Activated CD8-positive, alpha-beta memory T cell treated with anti-CD3 and anti-CD28 coated beads for 4 hours (primary cell): ENCODE measurements around the gene SLC29A3.
A peak's percentile ranks its signal among the peaks of the same experiment; 100 is the strongest.

ENCODE experiments used
- DNase-seq, 2 donors: peaks; one replicate each; pipeline ENCODE4 v3.0.0-alpha.2; 2020; ENCODE audit warnings: low read depth in 2 of 2

The SLC29A3 gene

DNA sequence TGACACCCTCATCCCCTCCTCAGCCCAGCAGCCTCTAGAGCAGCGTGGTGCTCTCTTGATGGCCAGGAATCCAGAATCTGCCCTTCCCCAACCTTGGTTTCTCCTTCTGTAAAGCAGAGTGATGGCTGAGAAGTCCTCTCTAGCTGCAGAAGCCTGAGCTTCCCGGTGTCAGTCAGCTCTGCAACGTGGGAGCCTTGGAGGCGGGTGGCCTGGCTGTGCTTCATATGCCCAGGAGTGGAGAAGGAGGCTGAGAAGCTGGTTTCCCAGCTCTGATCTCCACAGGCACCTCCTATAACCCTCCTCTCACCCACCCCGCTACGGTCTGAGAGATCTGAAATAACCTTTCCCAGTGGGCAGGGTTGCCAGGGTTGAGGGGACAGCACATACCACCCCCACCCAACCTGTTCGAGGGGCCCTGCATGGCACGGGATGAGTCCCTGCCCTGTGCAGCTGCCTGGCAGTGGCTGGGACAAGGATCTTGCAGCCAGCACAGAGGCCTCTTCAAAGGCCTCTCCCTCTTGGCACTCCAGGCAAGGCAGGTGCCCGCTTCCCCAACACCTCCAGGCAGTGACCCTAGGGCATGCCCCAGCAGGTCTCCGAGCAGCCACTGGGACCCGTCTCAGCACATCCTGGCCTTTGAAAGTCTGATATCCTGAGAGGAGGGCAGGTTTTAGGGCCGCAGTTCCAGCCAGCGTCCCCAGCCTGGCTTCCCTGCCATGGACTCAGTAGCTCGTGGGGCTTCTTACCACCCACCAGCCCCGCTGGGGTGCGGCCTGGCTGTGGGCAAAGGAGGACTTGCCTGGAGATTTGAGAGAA is 18.3 kb upstream of the SLC29A3 start:
- DNase-seq, result no peak

DNA sequence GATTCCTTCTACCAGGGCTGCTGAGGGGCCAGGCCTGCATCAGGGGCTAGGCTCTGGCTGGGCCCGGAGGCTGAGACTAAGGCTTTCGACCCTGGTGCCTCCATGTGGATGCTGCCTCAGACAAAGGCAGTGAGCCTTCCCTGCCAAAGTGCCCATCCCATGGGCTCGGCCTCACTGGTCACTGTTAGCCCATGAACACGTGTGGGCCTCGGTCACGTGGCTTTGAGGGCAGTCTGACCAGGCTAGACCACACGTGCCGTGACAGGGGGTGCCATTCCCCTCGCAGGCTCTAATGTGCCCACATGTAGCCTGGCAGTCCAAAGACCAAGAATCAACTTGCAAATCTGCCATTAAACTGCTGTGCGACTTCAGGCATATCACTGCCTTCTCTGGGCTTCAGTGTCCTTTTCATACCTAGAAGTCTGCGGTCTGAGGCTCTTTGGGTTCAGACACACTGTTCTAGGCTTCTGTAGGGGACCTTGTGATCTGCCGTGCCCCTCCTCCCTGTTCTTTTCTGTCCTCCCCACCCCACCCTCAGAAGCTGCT is 17.6 kb upstream of the SLC29A3 start:
- DNase-seq, result no peak

DNA sequence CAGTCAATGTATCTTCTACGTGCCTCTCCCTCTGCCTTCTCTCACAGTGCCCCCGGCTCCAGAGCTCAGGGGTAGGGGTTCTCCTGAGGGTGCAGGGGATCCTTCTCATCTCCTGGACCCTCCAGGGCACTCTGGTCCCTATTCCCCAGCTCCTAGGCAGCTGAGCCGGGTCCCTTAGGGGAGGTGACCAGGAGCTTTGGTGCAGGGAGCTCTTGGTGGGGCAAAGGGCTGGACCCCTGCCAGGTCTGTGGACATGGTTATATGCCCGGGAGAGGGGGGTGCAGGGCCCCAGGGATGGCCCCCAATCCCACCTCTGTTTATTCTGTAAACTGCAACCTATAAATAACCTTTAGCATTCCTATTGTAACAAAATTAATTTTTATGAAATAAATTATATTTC is 16.6 kb upstream of the SLC29A3 start:
- no peak for DNase-seq

DNA sequence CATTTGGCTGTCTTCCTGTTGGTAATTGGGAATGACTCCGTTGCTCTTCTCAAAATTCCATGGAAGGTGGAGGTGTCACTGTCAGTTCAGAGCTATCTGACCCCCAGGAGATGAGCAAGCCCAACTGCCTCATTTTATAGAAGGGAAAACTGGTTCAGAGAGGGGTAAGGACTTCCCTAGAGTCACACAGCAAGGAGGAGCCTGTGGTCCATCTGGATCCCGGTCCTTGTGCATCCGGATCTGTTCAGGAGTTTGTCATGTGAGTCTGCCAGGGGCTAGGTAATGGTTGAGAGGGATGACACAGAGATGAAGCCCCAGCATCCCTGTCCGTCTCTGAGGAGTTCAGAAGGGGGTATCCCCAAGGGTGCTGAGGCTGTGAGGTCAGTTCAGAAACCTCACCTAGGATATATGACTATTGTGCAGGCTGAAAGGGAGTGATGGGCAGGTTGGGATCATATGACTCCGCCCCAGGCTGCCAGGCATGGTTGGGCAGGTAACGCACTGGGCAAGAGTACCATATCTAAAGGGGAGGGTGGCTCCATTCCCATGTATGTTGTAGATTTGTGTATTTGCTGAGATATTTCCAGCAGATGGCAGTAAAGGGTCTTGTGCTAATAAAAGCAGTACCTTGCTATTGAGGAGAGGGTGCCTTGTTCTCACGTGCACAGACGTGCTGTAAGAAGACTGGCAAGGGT is 16.0 kb upstream of the SLC29A3 start:
- no peak for DNase-seq

DNA sequence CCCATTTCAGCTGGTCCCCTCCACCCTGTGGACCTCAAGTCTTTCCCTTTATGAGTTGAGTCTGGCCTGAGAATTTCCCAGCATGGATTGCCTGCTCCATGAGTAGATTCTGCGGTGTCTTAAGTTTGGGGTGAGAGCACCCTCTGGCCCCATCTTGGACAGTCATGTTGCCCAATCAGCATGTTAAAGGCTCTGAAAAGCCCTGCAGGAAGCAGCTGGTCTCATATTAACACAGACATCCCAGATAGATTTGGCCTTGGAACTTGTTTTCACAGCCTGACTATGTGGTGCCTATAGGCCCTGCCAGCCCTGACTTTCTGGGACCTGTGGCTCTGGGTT is 15.5 kb upstream of the SLC29A3 start:
- no peak for DNase-seq

DNA sequence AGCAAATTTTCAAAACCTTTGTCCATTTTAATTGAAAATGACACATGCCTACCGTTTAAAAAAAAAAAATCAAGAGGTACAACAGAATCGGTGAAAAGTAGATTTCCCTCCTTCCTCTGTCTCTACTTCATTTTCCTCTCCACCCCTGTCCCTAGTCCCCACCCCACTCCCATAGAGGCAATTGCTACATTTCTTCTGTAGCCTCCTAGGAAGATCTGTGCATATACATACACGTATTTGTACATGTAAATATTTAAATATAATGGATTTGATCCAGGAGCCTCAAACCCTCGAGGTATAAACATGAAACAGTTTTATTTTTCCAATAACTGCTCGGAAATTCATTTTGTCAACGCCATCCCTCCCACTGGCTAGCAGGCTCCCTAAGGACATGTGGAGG is 14.1 kb upstream of the SLC29A3 start:
- no peak for DNase-seq

DNA sequence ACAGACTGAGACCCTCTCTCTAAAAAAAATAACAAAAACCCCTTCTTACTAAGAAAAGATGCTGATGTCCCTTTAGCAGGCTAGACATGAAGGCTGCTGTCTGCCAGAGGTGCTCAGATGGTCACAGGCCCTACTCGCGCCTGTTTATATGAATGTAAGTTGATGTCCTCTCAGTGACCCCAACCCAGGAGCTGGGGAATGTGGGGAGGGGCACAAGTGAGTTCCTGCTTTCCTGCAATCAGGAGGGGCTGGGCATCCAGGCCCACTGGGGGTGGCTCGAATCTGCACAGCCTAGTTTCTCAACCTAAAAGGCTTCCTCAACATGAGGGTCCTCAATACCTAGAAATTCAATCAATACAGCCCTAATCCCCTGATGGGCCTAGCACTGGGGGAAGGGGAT is 12.1 kb upstream of the SLC29A3 start:
- no peak for DNase-seq

DNA sequence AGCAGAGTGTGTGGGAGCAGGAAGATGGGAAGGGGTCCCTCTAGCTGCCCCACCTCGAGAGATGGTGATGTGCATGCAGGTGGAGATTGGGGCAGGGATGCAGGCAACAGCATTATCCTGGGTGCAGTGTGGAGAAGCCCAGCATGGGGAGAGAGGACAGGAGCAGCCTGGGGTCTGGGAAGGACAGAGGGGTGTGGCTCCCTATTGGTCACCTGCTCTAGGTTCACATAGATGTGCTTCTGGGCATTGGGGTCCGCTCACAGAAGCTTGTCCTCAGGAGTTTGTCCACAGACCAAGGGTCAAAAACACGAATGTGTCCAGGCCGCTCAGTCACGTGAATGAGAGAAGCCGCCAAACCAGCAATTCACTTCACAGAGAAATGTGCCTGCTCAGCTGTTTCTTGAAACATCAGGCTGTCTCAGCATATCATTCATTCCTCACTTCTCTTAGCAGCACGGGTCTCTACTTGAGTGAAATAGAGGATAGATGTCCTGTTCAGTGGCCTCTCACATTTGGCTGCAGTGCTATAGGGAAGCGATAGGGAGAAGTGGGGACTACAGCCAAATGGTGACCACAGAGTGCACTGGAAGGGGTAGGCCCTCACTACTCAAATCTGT is 11.5 kb upstream of the SLC29A3 start:
- no peak for DNase-seq

DNA sequence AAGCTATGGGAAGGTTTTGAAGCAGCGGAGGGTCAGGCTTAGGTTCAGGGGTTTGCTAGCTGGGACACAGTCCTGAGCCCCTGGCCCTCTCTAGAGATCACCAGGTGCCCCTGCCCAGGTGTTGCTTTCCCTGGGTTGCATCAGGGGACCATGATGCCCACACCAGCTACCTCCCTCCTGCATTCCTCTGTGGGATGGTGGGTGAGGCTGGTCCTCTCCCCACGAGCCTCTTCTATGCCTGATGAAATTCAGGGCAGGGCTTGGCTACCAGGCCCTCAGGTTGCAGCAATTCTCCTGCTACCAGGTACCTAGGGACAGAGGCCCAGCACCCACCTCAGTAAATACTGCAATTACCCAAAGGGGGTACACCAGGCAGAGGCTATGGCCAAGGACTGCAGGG is 10.8 kb upstream of the SLC29A3 start:
- DNase-seq, result no peak

DNA sequence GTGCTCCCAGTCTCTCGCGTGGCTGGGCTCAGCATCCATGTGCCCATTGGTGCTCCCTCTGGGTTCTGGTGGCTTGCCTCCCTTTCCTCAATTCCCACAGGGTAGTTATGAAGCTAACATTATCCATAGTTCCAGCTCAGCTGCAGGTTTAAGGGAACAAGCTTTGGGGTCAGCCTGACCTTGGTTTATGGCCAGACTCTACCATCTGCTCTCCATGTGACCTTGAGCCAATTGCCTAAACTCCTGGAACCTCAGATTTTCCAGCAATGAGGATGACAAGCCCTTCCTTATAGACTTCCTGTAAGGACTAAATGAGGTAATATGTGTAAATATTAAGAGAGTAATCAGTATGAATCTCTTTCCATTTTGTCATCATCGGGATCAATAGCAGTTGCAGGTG is 10.1 kb upstream of the SLC29A3 start:
- no peak for DNase-seq

DNA sequence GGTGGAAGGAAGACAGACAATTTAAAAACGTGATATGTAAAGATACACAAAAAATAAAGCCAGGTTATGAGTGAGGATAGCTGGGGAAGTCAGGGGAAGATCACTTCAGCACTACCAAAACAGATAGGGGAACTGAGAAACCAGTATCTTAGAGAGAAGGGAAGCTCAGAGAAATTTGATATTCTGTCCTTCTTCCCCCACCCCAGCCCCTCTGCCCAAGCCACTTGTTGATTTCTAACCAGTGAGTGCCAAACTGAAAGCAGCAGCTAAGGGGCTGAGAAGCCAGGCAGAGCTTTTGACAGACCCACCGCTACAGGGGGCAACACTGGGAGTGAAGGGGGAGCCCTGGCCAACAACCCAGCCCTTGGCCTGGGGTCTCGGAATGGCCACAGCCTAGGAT is 9.1 kb upstream of the SLC29A3 start:
- no peak for DNase-seq

DNA sequence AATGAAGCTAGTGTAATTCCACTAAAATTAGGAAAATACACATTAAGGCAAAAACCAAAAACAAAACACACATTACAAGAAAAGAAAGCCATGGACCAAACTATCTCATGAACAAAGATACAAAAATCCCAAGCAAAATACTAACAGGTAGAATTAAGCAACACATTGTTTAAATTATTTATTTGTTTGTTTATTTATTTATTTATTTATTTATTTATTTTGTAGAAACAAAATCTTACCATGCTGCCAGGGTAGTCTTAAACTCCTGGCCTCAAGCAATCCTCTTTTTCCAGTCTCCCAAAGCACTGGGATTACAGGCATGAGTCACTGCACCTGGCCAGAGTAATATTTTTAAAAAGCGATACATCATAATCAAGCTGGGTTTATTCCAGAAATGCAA is 6.8 kb upstream of the SLC29A3 start:
- DNase-seq, result no peak

DNA sequence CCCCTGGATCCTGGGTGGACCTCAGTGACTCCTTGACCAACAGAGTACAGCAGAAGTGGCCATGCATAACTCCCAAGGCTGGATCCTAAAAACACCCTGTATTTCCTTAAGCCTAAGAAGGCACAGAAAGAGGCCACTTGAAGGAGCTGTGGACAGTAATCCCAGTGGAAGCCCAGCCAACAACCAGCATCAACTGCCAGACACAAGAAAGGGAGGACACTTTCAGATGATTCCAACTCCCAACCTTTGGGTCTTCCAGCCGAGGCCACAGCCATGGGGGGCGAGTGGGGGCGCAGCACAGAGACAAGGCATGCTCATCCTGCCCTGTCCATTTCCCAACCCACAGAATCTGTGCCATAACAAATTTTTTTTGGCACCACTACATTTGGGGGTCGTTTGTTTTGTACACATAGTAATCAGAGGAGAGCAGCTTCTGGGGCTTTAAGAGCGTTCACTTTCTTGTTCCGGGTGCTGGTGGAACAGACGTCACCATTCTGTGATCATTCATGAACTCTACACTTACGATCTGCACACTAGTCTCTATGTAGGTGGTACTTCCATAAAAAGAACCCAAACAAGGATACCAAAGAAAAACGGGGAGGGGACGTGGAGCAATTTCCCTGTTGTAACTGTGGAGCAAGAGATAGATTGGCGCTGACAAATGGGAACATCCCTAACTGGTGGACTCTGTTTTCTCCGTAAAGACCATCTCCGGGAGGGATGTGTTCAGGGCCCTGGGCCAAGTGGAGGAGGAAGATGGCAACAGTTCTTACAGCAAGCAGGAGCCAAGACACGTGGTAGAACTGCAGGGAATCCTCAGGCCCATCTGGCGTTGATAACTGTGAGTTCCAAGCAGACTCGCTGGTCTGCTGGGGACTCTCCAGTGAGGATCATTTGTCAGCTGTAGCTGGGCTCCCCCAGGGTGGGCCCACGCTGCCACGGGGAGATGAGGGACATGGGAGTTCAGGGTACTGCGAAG is 6.0 kb upstream of the SLC29A3 start:
- DNase-seq, result no peak

DNA sequence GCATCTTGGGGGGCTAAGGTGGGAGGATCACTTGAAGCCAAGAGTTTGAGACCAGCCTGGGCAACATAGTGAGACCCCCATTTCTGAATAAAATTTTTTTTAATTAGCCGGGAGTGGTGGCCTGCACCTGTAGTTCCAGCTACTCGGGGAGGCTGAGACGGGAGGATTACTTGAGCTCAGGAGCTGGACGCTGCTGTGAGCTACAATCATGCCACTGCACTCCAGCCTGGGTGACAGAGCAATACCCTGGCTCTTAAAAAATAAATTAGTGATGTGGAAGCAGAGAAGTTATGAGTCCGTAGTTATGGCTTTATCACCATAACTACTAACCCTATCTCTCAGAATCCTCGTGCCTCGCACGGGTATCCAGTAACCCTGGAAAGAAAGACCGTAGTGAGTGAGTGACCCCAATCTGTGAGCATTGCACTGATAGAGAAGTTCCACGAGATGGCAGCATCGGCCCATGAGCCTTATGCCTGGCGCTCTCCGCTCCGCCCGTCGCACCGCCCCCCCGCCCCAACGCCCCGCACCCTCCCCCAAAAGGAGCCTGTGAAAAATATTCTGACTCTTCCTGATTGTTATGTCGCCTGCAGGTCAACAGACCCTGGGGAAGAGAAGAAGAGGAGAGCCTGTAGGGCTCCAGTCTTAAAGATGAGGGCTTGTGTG is 4.9 kb upstream of the SLC29A3 start:
- peak; percentile 23 to 27 for DNase-seq

DNA sequence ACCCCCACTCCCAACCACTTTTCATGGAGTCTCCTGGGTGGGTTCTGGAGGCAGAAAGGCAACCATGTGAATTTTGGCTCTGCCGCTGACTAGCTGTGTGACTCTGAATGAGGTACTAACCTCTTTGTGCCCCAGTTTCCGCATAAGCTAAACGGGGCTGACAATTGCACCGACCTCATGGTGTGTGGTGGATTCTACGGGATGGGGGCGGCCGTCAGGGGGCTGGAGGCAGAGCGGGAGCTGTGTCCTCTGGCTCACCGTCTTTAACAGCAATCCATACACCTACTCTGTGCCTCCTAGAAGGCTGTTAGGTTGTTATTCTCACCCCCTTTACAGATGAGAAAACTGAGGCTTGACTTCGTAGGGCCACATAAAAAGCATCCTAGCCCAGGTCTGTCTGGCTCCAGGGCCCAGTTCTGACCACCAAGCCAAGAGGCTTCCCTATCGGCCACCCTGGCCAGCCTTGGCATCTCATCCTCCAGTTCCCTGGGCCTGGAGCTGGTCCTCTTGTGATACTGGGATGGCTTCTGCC is 4.3 kb upstream of the SLC29A3 start:
- DNase-seq, result no peak

DNA sequence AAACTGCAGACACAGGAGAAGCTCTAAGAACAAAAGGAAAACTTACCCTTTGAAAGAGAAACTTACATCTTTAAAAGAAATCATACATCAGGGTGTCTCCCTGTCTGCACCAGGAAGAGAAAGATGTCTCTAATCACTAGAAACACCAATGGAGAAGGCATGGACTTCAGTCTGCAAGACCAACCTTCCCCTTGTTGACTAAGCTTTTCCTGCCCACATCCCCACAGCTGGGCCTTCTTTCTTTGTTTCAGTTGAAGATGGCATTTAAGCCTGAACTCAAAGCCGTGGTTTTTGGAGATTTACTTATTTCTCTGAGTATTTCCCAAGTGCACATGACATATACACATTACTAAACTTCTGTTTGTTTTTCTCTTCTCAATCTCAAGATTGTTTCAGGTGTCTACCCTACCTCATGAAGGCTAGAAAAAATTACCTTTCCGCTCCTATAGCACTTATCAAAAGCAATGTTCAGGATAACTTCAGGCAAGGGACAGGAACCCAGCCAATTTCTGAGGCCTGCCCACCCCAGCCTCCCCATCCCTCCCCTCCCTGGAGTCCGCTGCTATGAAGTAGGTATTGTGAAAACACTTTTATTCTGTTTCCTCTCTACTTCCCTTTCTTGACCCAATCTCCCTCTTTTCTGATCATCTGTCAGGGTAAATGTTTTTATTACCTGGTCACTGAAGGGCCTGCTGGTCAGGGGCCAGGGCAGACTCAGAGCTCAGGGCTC is 2.8 kb upstream of the SLC29A3 start:
- DNase-seq, result no peak

DNA sequence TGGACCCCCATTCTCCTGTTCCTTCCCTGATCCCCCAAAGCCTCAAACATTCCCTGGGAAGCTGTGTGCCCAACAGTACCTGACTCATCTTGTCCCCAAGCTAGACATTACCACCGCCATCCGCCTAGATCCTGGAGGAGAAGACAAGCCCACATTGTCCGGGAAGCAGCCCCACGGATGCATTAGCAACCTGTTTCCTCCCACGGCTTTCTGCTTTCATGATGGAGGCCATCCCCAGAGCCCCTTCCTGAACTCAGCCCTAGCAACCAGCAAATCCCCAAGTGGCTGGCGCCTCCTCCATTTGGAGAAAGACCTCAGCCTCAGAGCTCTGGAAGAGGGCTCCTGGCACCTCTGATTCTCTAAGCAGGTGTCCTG is 2.3 kb upstream of the SLC29A3 start:
- no peak for DNase-seq

DNA sequence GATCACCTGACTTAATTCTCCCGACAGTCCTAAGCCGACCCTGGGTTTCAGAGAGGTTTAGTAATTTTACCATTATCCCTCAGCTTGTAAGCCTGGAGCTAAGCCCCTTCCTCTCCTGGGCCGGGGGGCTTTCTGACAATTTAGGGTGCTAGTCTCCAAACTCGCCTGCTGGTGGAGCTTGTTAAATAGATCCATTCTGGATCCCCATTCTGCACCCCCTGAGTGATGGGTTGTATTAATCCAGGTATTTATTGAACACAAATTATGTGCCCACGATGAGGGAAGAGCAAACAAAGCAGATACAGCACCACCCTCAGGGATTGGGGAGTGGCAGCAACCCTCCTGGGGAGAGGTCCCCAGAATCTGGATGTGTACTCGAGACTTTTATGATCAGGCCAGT is 1.3 kb upstream of the SLC29A3 start:
- DNase-seq, result no peak

DNA sequence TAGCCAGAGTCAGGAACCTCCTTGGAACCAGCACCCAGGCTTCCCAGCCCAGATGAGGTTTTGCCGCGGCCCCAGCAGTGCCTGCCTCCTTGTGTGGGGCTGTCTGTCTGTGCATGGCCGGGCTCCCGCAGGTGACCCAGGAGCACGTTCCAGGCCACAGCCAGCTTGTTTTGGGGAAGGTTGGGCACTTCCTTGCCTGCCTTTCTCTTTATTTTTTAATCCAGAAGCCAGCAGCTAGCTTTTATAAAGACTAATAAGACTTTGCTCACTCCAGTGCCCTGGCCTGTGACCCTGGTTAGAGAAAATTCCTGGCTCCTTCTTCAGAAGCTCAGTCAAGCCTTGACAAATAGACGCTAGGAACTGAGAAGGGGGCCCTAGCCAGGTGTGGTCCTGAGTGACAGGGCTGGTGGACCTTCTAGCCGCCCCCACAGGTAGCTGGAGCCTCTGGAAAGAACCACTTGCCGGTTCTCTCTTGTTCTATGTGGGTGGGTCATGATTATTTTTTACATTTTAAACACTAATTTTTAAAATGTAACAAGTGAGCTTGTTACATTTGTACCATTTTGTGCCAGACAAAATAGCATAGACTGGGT is 837 bp downstream of the SLC29A3 start:
- DNase-seq, result no peak

DNA sequence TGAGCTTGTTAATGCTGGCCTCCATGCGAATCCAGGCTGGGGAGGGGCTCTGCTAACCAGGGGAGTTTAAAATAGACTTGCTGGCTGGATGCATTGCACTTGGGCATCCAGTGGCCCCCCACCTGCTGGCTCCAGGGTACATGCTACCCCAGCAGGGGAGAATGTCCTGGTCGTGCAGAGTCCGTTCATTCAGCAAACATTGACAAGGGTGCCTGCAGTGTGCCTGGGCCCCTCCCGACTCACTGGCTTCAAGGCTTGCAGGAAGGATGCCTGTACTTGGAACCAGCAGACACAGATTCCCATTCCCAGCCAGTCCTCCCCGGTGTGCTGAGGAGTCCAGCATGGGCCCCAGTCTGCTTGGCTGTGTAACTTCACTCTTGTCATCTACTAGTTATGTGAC is 1.5 kb downstream of the SLC29A3 start:
- DNase-seq, result no peak
